Measurements from ENCODE around the gene WRNIP1.

DNA sequence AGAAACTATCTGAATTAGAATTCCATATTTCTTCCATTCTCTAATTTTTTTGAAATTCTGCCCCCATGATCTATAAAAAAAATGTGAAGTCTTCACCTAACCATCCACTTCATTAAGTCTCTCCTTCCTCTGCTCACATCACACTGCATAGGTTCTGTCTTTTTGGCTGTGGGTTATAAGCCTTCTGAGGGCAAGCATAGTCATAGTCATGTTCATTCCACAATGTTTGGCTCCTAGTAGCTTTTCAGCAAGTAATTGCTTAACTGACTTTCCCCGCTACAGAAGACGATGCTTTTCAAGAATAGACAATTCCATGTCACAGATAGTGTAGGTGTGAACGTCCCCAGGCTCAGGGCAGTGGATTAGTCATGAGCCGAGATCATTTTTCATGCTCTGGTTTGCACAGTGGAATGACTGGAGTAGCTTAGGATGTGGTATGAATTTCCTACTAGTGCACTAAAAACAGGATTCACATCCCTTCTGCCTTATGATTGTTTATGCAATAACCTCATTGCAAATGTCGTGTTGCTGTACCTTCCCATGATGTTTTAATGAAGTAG lies 29.1 kb downstream of the WRNIP1 start:
- TF ChIP-seq, protein P1, sequence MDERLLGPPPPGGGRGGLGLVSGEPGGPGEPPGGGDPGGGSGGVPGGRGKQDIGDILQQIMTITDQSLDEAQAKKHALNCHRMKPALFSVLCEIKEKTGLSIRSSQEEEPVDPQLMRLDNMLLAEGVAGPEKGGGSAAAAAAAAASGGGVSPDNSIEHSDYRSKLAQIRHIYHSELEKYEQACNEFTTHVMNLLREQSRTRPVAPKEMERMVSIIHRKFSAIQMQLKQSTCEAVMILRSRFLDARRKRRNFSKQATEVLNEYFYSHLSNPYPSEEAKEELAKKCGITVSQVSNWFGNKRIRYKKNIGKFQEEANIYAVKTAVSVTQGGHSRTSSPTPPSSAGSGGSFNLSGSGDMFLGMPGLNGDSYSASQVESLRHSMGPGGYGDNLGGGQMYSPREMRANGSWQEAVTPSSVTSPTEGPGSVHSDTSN (CRISPR knock-in tag; IDR thresholded peaks at IDR 0.05; ENCODE audit: low read depth): no peak
- TF ChIP-seq, protein P1 (tag; conservative IDR thresholded peaks at IDR 0.05; ENCODE audit: low read depth): no peak
- TF ChIP-seq TCF7 (IDR thresholded peaks at IDR 0.05; ENCODE audit: borderline replicate concordance) (no peak), TBP (optimal IDR thresholded peaks at IDR 0.05; ENCODE audit: low read depth, low read length) (no peak)
